Subcutaneous adipose tissue (tissue), 4 donors: Measurements from ENCODE around the gene ABI1. TPM values are rescaled to one million over a fixed set of nuclear protein-coding genes. Genes with fewer than 3 reads are reported as not detected.

Source experiments
- small RNA-seq: library from RNA; depleted of rRNA; stranded (forward); fragments of <200 nt; gene quantifications from one replicate; pipeline ENCODE3, GENCODE V24; 2016
- total RNA-seq, 4 donors: library from RNA; depleted of rRNA; stranded (reverse); fragments of >200 nt; gene quantifications; one replicate each; pipeline ENCODE4 v1.1.0, GENCODE V29; 2016
- TF ChIP-seq, protein P1 (sequence below): fragments of 450-650 bp; IDR thresholded peaks from one replicate; pipeline ENCODE4 v1.5.1; 2016; ENCODE audit warnings: low read depth, mild to moderate bottlenecking, control low read depth, antibody characterized with exemption, moderate library complexity

Gene ABI1
- total RNA-seq, 4 donors from 2014 or later: 38.2 to 65.4 (median 48.1) TPM

DNA sequence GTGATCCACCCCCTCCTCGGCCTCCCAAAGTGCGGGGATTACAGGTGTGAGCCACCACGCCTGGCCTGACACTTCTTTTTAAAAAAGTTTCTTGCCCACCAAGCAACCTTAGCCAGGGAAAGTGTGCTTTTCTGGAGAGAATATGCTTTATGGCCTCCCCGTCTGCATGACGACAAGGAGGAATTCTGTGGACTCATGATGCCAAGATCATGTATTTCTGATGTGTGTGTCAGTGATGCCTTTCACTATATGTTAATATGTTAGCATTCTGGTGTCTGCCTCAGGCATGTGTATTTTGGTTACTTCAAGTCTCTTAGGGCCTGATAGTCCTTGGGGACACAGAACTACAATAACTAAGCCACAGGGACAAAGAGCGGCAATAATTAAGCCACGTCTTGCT, 161.1 kb downstream of the ABI1 start:
- TF ChIP-seq, protein P1, sequence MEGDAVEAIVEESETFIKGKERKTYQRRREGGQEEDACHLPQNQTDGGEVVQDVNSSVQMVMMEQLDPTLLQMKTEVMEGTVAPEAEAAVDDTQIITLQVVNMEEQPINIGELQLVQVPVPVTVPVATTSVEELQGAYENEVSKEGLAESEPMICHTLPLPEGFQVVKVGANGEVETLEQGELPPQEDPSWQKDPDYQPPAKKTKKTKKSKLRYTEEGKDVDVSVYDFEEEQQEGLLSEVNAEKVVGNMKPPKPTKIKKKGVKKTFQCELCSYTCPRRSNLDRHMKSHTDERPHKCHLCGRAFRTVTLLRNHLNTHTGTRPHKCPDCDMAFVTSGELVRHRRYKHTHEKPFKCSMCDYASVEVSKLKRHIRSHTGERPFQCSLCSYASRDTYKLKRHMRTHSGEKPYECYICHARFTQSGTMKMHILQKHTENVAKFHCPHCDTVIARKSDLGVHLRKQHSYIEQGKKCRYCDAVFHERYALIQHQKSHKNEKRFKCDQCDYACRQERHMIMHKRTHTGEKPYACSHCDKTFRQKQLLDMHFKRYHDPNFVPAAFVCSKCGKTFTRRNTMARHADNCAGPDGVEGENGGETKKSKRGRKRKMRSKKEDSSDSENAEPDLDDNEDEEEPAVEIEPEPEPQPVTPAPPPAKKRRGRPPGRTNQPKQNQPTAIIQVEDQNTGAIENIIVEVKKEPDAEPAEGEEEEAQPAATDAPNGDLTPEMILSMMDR: no peak

DNA sequence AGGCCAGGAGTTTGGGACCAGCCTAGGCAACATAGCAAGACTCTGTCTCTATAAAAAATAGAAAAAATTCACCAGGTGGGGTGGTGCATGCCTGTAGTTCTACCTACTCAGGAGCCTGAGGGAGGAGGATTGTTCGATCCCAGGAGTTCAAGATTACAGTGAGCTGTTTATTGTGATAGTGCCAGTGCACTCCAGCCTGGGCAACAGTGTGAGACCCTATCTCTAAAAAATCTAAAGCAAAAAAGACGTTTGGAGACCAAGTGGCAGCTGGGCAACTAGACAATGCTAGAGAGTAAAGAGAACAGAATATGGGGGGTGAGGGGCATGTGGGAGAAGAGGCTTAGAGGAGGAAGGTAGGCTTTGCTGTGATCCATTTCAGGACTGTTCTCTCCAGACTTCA, 161.8 kb downstream of the ABI1 start:
- TF ChIP-seq, protein P1: no peak

DNA sequence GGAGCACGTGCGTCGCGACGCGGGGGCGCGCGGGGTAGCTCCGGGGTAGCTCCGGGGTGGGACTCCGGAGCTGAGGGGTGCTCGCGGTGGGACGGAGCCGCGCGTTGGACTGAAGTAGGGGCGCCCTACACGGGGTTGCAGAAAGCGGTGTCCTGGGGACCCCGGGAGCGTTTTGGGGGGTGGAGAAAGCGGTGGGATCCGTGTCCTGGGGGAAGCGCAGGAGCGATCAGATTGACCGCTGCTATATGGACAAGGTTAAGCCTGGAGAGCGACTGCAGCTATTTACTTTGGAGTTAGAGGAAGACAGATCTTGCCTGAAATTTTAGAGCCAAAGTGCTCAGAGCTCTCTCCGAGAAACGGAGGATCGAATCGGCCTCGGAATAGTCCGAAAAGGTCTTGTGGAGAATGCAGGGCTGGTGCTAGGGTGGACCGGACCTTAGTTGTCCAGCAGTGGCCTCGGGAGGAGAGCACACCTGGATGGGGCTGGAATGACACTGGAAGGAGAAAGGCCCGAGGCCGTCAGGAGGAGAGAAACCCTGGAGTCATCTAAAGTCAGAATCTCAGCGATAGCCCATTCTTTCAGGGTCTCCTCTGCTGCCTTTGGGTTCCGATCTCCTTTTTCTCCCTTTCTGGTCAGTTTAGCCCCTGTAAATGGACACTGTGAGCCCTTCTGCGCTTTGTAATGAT, 162.7 kb downstream of the ABI1 start:
- TF ChIP-seq, protein P1: no peak

DNA sequence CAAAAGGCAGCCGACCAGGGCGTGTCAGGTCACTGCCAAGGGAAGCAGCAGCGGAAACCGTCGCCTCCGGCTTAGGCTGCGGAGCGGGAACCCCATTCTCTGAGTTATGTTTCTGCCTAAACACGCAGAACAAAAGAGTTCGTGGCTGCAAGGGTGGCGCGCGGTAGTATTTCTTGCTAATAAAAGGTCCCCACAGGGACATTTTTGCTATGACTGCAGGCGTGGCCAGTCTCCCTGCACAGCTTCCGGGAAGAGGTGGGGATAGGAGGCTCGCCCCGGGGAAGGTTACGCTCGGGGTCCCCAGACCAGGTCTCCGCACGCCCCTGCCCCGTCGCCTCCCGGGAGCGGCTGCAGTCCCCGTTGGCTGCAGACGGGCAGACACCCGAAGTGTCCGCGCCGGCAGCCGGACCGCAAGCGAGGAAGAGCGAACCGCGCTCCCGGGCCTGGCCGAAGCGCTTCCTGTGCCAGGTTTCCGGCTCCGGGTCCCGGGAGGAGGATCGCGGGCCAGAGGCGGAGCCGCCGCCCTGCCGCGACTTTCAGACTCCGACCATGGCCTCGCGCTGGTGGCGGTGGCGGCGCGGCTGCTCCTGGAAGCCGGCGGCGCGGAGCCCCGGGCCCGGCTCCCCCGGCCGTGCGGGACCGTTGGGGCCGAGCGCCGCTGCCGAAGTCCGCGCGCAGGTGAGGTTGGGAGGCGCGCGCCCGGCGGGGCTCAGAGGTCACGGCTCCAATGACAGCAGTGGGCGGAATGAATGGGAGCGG, 163.4 kb downstream of the ABI1 start, which contains the start of gene PDSS1:
TSS of gene PDSS1 (plus strand) at position 539 of the 759 bp plus-strand sequence. CDS start at position 550, 11 bp downstream.
- TF ChIP-seq, protein P1: no peak

DNA sequence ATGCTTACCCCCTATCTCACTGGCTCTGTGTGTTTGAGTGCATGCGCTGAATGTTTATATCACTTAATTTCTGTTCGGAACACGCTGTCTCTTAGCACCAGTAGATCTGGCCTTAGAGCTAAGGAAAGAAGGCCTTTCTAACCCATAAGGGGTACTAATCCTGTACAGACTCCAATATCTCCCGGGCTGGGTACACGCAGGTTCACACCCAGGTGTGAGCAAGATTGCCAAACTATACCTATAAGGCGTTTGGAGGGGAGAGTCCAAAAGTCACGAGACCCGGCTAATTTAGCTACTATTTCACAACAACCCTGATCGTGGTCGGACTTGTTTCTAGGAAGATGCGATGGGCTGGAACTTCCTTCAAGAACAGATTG, 164.0 kb downstream of the ABI1 start:
- TF ChIP-seq, protein P1: no peak

Small RNA genes within 50 kb of the gene (small RNA-seq; reads per million reads assigned to genes)
- not detected for gene RF00191
- not detected for gene RNU6-946P

Other genes starting within 250 kb of the ABI1 start
- 1 to 10 TPM; 2.8 to 7.0 (median 4.3) TPM for gene PDSS1, start 163.3 kb downstream of the ABI1 start, total RNA-seq
- gene ANKRD26, start 239.5 kb upstream of the ABI1 start, total RNA-seq: 10 to 100 TPM in 2 of 4 donors, 1 to 10 TPM in 2; 9.7 to 14.0 (median 11.1) TPM